ENCODE data around the gene RPTOR.

RPTOR gene

DNA sequence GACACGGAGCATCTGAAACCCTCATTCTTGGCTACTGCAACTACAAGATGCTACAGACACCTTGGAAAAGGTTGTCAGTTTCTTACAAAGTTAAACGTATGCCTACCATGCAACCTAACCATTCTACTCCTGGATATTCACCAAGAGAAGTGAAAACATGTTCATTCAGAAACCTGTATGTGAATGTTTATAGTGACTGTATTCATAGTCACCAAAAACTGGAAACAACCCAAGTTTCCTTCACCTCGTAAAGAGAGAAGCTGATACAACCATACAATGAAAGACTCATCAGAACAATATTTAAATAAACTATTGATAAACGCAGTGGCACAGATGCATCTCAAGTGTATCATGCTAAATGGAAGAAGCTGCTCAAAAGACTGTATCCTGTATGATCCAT, 391.6 kb downstream of the RPTOR start:
- ChIA-PET CTCF (no interaction called here), POLR2A (no interaction called here)
- TF ChIP-seq, protein P1, sequence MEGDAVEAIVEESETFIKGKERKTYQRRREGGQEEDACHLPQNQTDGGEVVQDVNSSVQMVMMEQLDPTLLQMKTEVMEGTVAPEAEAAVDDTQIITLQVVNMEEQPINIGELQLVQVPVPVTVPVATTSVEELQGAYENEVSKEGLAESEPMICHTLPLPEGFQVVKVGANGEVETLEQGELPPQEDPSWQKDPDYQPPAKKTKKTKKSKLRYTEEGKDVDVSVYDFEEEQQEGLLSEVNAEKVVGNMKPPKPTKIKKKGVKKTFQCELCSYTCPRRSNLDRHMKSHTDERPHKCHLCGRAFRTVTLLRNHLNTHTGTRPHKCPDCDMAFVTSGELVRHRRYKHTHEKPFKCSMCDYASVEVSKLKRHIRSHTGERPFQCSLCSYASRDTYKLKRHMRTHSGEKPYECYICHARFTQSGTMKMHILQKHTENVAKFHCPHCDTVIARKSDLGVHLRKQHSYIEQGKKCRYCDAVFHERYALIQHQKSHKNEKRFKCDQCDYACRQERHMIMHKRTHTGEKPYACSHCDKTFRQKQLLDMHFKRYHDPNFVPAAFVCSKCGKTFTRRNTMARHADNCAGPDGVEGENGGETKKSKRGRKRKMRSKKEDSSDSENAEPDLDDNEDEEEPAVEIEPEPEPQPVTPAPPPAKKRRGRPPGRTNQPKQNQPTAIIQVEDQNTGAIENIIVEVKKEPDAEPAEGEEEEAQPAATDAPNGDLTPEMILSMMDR (IDR thresholded peaks at IDR 0.05; ENCODE audit: insufficient read depth, low read length, missing control alignments), result no peak
- no peak overlapping the region for H3K4me3 ChIP-seq (ENCODE audit: low read depth, low read length)
- no peak for DNase-seq (ENCODE audit: low read depth, low spot score)

DNA sequence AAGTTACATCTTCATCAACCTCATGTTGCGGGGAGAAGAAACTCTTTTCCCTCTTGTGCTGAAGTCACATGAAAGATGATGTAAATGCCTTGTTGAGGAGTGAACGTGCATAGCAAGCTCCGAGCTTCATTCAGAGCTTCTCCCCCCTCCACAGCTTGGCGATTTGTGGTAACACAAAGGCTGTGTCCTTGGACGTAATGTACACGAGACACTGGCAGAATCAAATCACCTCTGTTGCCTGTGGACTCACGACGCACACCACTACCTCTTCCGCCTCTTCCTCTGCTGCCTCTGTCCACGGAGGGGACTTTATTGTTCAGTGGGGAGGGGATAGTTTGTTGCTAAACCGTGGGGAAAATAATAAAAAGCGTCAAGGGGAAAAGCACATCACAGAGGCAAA, 392.1 kb downstream of the RPTOR start:
- ChIA-PET CTCF (no interaction called here), POLR2A (no interaction called here)
- no peak overlapping the region for H3K4me3 ChIP-seq (ENCODE audit: low read depth, low read length)
- TF ChIP-seq, protein P1 (IDR thresholded peaks at IDR 0.05; ENCODE audit: insufficient read depth, low read length, missing control alignments), result no peak
- no peak for DNase-seq (ENCODE audit: low read depth, low spot score)

DNA sequence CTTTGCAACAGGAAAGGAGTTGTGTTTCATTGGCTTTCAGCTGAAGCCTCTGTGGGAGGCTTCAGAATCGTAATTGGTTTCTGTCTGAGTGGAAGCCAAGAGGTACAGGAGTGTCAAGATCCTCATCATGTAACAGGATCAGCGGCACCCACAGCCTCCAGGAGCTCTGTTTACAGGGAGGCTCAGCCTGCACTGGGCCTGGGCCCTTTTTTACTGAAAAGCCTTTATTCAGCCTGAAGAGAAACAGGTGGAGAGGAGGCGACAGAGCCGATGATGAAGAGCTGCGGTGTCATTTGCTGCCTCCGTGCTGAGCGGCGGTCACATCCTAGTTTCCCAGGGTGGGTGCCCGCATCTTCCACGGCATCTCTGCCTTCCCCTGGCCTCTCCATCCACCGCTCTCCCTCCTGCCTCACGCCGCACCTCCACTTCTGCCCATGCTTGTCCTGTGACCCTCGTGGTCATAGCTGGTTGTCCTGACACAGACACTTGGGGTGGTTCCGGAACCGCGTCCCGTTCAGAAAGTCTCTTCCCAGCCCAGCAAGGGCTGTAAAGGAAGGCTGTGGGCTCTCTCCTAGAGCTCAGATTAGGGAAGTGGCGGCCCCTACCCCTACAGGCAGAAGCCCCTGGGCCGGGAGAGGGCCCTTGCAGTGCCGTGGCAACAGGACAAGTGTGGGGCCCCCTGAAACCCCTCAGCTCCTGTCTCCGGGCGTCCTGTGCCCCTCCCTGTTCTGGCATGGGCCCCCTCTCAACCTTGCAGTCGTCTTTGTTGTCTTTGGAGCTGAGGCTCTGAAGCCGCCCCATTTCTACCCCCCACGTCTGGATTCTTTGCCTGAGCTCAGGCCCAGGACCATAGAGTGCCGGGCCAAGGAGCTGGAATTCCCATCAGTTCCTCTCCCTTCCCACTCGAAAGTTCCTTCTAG, 393.1 kb downstream of the RPTOR start:
- POLR2A ChIA-PET, result no interaction called here
- CTCF ChIA-PET, result interaction anchor here (0.6 kb wide), 2 partner anchors 52 to 114 kb away, joined by 3 read pairs; no protein-coding TSS in a partner anchor
- H3K4me3 ChIP-seq (ENCODE audit: low read depth, low read length), result no peak overlapping the region

DNA sequence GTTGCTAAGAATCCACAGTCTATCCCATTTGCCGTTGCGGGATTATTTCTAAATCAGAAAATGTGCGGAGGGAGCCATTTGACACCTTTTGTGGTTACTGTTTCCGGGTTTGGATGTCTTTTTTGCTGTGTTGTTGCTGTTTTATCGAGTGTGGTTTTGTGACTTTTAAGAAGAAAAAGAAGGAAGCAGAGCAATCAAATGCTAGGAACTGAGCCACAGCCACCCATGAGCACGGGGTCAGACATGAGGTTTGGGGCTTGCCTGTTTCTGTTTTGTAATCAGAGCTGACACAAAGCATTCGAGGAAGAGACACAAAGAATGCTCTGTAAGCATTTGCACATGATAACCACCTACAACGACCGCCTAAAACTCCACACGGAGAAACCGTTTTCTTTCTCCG, 393.9 kb downstream of the RPTOR start:
- TF ChIP-seq, protein P1 (IDR thresholded peaks at IDR 0.05; ENCODE audit: insufficient read depth, low read length, missing control alignments), result no peak
- ChIA-PET POLR2A (no interaction called here), CTCF (interaction anchor here (0.6 kb wide), 1 partner anchor 52 kb away, joined by 3 read pairs; no protein-coding TSS in a partner anchor)
- DNase-seq (ENCODE audit: low read depth, low spot score), result no peak
- H3K4me3 ChIP-seq (ENCODE audit: low read depth, low read length), result no peak overlapping the region

More for the DNA sequence above, 393.1 kb downstream of the RPTOR start:
- DNase-seq (ENCODE audit: low read depth, low spot score), result no peak
- TF ChIP-seq, protein P1 (IDR thresholded peaks at IDR 0.05; ENCODE audit: insufficient read depth, low read length, missing control alignments), result no peak

DNA sequence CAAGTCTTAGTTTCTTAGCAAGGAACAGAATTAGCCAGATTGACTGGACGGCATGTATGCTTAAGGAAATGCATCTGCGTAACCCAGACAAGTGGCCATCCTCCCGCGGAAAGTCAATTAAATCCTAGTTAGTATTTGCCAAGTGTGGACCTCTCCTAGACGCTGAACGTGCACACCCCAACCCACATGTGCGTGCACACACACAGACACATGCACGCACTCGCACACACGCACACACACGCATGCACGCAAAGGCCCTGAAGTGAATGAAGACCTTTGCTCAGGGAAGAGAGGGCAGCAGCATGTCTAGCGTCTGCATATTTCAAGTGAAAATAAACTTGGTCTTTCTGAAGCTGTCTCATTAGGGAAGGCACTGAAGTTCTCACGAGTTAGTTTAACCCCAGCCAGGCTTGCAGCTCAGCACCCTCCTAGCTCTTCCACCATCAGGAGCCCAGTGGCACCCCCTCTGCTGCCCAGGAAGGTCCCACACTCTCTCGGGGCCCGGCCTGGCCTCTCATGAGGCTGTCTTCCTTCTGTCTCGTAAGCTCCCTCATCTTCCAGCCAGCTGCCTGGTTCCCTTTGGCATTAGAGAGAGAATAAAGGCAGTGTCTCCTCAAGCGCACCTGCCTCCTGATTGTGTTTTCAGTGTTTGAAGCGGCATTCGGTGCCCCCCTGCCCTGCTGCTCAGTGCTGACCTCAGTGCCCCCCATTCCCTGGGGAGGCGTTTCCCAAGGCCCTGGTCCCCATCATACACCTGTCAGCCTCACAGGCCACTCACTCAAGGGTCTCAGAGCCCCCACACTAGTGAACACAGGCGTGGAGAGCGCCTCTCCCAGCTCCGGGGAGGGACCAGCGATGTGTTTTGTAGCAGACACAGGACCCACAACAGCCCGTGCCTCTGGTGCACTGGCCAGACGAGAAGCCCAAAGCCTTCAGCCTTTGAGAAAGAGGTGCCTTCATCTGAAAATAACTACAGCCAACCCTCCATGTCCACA, 394.8 kb downstream of the RPTOR start:
- no peak for DNase-seq (ENCODE audit: low read depth, low spot score)
- TF ChIP-seq, protein P1 (IDR thresholded peaks at IDR 0.05; ENCODE audit: insufficient read depth, low read length, missing control alignments), result no peak
- POLR2A ChIA-PET, result no interaction called here
- H3K4me3 ChIP-seq (ENCODE audit: low read depth, low read length), result no peak overlapping the region
- CTCF ChIA-PET, result no interaction called here
